SH-SY5Y (cell line): ENCODE measurements around the gene MMP11.

Experiments used
- GATA2 ChIP-seq: IDR thresholded peaks from 2 replicates; pipeline ENCODE4 v1.6.1; 2011; ENCODE audit warnings: mild to moderate bottlenecking, low read depth, low read length
- GATA3 ChIP-seq: IDR thresholded peaks from 2 replicates; pipeline ENCODE4 v1.6.1; 2011; ENCODE audit warnings: low read depth, mild to moderate bottlenecking, low read length, moderate library complexity

GRCh38 chr22:23801238-23801821 is 28.7 kb downstream of the MMP11 start:
- TF ChIP-seq GATA2 (no peak), GATA3 (no peak)
